Stimulated activated CD4-positive, alpha-beta T cell treated with anti-CD3 and anti-CD28 coated beads, Interleukin-1b, Interleukin-23, amount 100 ng/mL, for 1 hour (primary cell): Measurements from ENCODE around the gene DYNLRB1.
A peak's percentile ranks its signal among the peaks of the same experiment; 100 is the strongest.

Experiments used
- DNase-seq, 2 donors: peaks; one replicate each; pipeline ENCODE4 v3.0.0-alpha.2; 2020; ENCODE audit warnings: low read depth in 2 of 2

DYNLRB1 gene

GRCh38 chr20:34558320-34559218 is 42.3 kb downstream of the DYNLRB1 start, which contains the start of gene MAP1LC3A:
Gene MAP1LC3A, plus strand, starts transcription at chr20:34558718. Its CDS starts 151 bp downstream, at chr20:34558869.
- DNase-seq, result peak; percentile 83 to 86

- no peak for DNase-seq
Measured at GRCh38 chr20:34559311-34560140, 43.3 kb downstream of the DYNLRB1 start.

GRCh38 chr20:34560141-34560523 is 43.9 kb downstream of the DYNLRB1 start:
- DNase-seq, result no peak

GRCh38 chr20:34560614-34561013 is 44.4 kb downstream of the DYNLRB1 start:
- DNase-seq, result no peak

- no peak for DNase-seq
Measured at GRCh38 chr20:34561661-34562060, 45.4 kb downstream of the DYNLRB1 start.

GRCh38 chr20:34562641-34563040 is 46.4 kb downstream of the DYNLRB1 start:
- DNase-seq, result no peak

GRCh38 chr20:34564833-34565232 is 48.6 kb downstream of the DYNLRB1 start:
- no peak for DNase-seq

- DNase-seq, result no peak
Measured at GRCh38 chr20:34566978-34567891, 51.0 kb downstream of the DYNLRB1 start.

GRCh38 chr20:34567892-34568865 is 52.0 kb downstream of the DYNLRB1 start:
- DNase-seq, result no peak

- no peak for DNase-seq
Measured at GRCh38 chr20:34569598-34569997, 53.4 kb downstream of the DYNLRB1 start.

GRCh38 chr20:34570859-34571306 is 54.7 kb downstream of the DYNLRB1 start:
- DNase-seq, result no peak

GRCh38 chr20:34571753-34572152 is 55.5 kb downstream of the DYNLRB1 start:
- DNase-seq, result no peak

GRCh38 chr20:34573541-34574300 is 57.5 kb downstream of the DYNLRB1 start:
- DNase-seq, result no peak

- DNase-seq, result no peak
Measured at GRCh38 chr20:34574426-34574825, 58.2 kb downstream of the DYNLRB1 start.

- no peak for DNase-seq
Measured at GRCh38 chr20:34574861-34575260, 58.6 kb downstream of the DYNLRB1 start.

GRCh38 chr20:34575271-34575670 is 59.0 kb downstream of the DYNLRB1 start:
- no peak for DNase-seq

GRCh38 chr20:34575756-34576155 is 59.5 kb downstream of the DYNLRB1 start:
- no peak for DNase-seq

GRCh38 chr20:34577061-34577460 is 60.8 kb downstream of the DYNLRB1 start:
- DNase-seq, result no peak

GRCh38 chr20:34578025-34578424 is 61.8 kb downstream of the DYNLRB1 start:
- no peak for DNase-seq
